Stomach (tissue), 4 donors: ENCODE measurements around the gene ZNF219.

ENCODE experiments used
- EP300 ChIP-seq: sonication (generic); formaldehyde crosslinking; IDR thresholded peaks from one replicate; pipeline ENCODE4 v1.6.1; 2017; ENCODE audit warnings: antibody characterized with exemption
- POLR2A ChIP-seq, 4 donors: fragments of 450-650 bp; IDR thresholded peaks; one replicate each; pipeline ENCODE4 v1.6.1; 2016; ENCODE audit warnings: antibody characterized with exemption in 4 of 4, control low read depth in 2 of 4, mild to moderate bottlenecking in 1 of 4, moderate library complexity in 1 of 4
- POLR2AphosphoS5 ChIP-seq, 3 donors: sonication (generic); formaldehyde crosslinking; IDR thresholded peaks; one replicate each; pipeline ENCODE4 v1.6.1; 2016; ENCODE audit warnings: antibody characterized with exemption in 3 of 3
- TF ChIP-seq, protein P1 (sequence below), 7 experiments: fragments of 450-650 bp in 4 of 7; fragments of 200-600 bp in 3 of 7; sonication (generic) in 3 of 7; IDR thresholded peaks; one replicate each; pipeline ENCODE4 v1.5.1; 2016 to 2019; ENCODE audit warnings: antibody characterized with exemption in 7 of 7, control low read depth in 2 of 7, mild to moderate bottlenecking in 1 of 7

DNA sequence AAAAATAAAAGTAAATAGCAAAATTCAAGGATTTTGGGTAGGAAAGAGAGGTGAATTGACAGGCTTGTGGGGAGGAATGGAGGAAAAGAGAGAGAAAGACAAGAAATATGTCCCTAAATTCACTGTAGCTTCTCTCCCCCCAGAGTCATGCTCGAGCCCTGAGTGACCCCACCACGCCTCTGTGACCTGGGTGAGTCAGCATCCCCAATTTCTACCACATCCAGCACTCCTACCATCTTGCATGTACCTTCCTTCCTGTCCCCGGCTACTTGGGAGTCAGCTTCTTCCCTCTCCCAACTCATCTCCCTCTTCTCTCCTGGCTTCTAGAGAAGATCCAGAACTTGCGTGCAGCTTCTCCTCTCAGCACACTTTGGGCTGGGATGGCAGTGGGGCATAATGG is 9.8 kb downstream of the ZNF219 start:
- TF ChIP-seq, protein P1, sequence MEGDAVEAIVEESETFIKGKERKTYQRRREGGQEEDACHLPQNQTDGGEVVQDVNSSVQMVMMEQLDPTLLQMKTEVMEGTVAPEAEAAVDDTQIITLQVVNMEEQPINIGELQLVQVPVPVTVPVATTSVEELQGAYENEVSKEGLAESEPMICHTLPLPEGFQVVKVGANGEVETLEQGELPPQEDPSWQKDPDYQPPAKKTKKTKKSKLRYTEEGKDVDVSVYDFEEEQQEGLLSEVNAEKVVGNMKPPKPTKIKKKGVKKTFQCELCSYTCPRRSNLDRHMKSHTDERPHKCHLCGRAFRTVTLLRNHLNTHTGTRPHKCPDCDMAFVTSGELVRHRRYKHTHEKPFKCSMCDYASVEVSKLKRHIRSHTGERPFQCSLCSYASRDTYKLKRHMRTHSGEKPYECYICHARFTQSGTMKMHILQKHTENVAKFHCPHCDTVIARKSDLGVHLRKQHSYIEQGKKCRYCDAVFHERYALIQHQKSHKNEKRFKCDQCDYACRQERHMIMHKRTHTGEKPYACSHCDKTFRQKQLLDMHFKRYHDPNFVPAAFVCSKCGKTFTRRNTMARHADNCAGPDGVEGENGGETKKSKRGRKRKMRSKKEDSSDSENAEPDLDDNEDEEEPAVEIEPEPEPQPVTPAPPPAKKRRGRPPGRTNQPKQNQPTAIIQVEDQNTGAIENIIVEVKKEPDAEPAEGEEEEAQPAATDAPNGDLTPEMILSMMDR (IDR thresholded peaks at IDR 0.05), result no peak
- TF ChIP-seq POLR2A (IDR thresholded peaks at IDR 0.05) (no peak), POLR2AphosphoS5 (IDR thresholded peaks at IDR 0.05) (no peak), EP300 (no peak)
